ENCODE results near the gene SLC22A12. TPM values are rescaled to one million over a fixed set of nuclear protein-coding genes. Genes with fewer than 3 reads are reported as not detected.

Gene SLC22A12
- total RNA-seq, 4 donors from 2014 or later, result not detected

DNA sequence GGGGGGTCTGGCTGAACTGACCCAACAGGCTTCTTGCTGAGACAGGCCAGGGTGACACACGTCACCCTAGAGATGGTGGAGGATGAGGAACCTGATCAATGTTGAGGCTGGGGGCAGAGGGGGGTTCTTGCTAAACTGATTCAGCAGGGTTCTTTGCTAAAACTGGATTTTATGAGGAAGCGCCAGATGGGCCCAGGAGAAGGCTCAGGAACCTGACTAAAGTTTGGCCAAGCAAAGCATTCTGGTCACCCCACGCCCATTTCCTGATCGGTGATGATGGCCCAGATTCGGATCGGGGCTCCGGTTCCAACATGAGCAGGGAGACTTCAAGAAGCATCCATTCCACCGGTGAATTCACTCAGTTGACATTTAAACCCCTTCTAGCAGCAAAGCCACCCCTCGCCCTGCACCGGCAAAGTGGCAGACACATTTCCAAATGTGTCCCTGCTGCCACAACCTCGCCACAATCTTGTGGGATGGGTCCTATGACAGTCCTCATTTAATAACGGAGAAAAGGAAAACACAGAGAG lies 34.2 kb upstream of the SLC22A12 start:
- DNase-seq, result no peak
- intact Hi-C loops (cut with DNase I), result no loop called here
- Histone ChIP-seq H3K27ac (no peak overlapping the region), H3K9me3 (no peaks in the 10 kb centered on the region), H3K27me3 (peaks cover 0 to 20% (median 0%) of the 10 kb centered on the region in 4 donors), H3K4me3 (no peak overlapping the region), H3K36me3 (no peaks in the 10 kb centered on the region), H3K4me1 (peaks cover 0 to 25% (median 8%) of the 10 kb centered on the region in 3 donors)
- 83 to 91% methylated on average over 8 to 12 of the region's 12 CpGs for WGBS, 2 donors
- TF ChIP-seq POLR2A (IDR thresholded peaks at IDR 0.05), result no peak
- no peak for TF ChIP-seq CTCF (IDR thresholded peaks at IDR 0.05)

DNA sequence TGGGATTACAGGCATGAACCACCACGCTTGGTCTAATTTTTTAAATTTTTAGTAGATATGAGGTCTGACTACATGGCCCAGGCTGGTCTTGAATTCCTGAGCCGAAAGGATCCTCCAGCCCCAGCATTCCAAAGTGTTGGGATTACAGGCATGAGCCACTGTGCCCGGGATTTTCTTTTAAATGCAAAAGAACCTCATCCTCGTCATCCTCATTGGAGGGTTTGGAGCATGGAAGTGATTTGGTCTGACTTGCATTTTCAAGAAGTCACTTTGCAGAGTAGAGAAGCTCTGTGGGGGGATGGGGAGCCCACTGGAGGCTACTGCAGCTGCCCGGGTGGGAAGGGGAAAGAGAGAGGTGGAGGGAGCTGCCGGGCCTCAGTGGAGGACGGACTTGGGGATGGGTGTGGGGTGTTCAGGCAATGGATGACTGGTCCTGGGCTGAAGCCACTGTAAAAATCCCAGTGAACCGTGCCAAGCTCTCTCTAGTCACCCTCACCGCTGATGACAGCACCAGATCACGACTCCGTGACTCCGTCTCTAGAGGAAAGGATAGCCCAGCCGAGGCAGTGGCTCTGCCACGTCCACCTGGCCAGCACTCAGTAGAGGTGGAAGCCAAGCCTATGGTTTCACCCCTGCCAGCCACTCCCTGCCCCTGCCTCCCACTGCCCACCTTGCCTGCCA lies 32.8 kb upstream of the SLC22A12 start:
- DNase-seq, result no peak
- Histone ChIP-seq H3K9me3 (no peaks in the 10 kb centered on the region), H3K27ac (no peak overlapping the region), H3K4me3 (no peak overlapping the region), H3K36me3 (no peaks in the 10 kb centered on the region), H3K4me1 (peaks cover 0 to 25% (median 8%) of the 10 kb centered on the region in 3 donors), H3K27me3 (peaks cover 0 to 20% (median 0%) of the 10 kb centered on the region in 4 donors)
- 70 to 71% methylated on average over 12 to 13 of the region's 14 CpGs for WGBS, 2 donors
- intact Hi-C loops (cut with DNase I), result no loop called here
- TF ChIP-seq CTCF (IDR thresholded peaks at IDR 0.05), result no peak
- no peak for TF ChIP-seq POLR2A (IDR thresholded peaks at IDR 0.05)

DNA sequence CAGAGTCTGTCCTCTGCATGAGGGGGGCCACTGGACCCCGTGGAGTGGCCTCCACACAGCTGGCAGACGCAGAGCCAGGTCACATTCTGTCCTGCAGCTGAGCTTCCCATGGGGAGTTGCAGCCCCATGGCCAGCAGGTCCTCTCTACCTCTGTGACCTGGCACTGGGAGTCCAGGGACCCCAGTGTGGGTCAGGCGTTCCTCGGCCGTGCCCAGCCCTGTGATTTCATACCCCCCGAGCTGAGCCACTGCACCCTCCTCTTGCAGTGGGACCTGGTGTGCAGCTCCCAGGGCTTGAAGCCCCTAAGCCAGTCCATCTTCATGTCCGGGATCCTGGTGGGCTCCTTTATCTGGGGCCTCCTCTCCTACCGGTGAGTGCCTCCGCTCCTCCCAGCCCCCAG lies 32.2 kb upstream of the SLC22A12 start:
- H3K27ac ChIP-seq, result no peak overlapping the region
- intact Hi-C loops (cut with DNase I), result no loop called here
- TF ChIP-seq CTCF (IDR thresholded peaks at IDR 0.05), result no peak
- TF ChIP-seq POLR2A (IDR thresholded peaks at IDR 0.05), result no peak
- 72 to 94% methylated on average over 3 to 7 of the region's 9 CpGs for WGBS, 2 donors
- no peak for DNase-seq
- no peak overlapping the region for H3K4me3 ChIP-seq
- H3K36me3 ChIP-seq, result no peaks in the 10 kb centered on the region
- no peaks in the 10 kb centered on the region for H3K9me3 ChIP-seq
- H3K4me1 ChIP-seq, result peaks cover 0 to 18% (median 8%) of the 10 kb centered on the region in 3 donors
- peaks cover 0 to 20% (median 0%) of the 10 kb centered on the region in 4 donors for H3K27me3 ChIP-seq

- TF ChIP-seq CTCF (IDR thresholded peaks at IDR 0.05), result no peak
- TF ChIP-seq POLR2A (IDR thresholded peaks at IDR 0.05), result no peak
- no peak overlapping the region for H3K4me3 ChIP-seq
- H3K9me3 ChIP-seq, result no peaks in the 10 kb centered on the region
- H3K4me1 ChIP-seq, result peaks cover 0 to 12% (median 5%) of the 10 kb centered on the region in 3 donors
- DNase-seq, result no peak
- no peaks in the 10 kb centered on the region for H3K36me3 ChIP-seq
- 65 to 67% methylated on average over 13 to 17 of the region's 19 CpGs for WGBS, 2 donors
- no peak overlapping the region for H3K27ac ChIP-seq
- intact Hi-C loops (cut with DNase I), result no loop called here
- H3K27me3 ChIP-seq, result peaks cover 0 to 20% (median 0%) of the 10 kb centered on the region in 4 donors
These were observed 31.5 kb upstream of the SLC22A12 start for GRCh38 chr11:64559351-64560138.
